IMR-90 (cell line): Measurements from ENCODE around the gene FAM193A. TPM values are rescaled to one million over a fixed set of nuclear protein-coding genes. Genes with fewer than 3 reads are reported as not detected.

Experiments used
- ATAC-seq: fragments of 200-7000 bp; cut with Tn5 transposase; 2 replicates; pipeline ENCODE4 v1.9.1; 2020; ENCODE audit warnings: low read depth, mild to moderate bottlenecking, moderate library complexity
- BruUV-seq: library from RNA; stranded (reverse); fragments of 400-500 nt; replicated peaks from 2 replicates; lab custom pipeline; 2021; lab: Mats Ljungman, UMichigan
- CTCF ChIA-PET: fragments of 300-600 bp; formaldehyde crosslinking; extraction: SDS; loops from one replicate; lab custom pipeline; 2021; ENCODE audit warnings: antibody characterized with exemption; lab: Yijun Ruan, JAX
- POLR2A ChIA-PET: fragments of 300-600 bp; sonication (Branson Sonifier 250); formaldehyde crosslinking; loops from one replicate; lab custom pipeline; 2022; ENCODE audit warnings: antibody characterized with exemption; ENCODE audit not compliant: unreplicated experiment; lab: Charles Lee
- DNase-seq: peaks from one replicate; pipeline ENCODE4 v3.0.0; 2013
- H2AFZ ChIP-seq: replicated peaks from 2 replicates; pipeline ENCODE3; 2013; ENCODE audit warnings: low read length, mild to moderate bottlenecking; ENCODE audit not compliant: poor library complexity
- H2AK5ac ChIP-seq: 2 replicates; pipeline ENCODE4 v1.6.1; 2013; ENCODE audit warnings: low read depth, low read length, inconsistent platforms
- H2AK9ac ChIP-seq: replicated peaks from 2 replicates; pipeline ENCODE3; 2013; ENCODE audit warnings: mild to moderate bottlenecking, low read depth, low read length, moderate library complexity; ENCODE audit not compliant: poor library complexity
- H2BK120ac ChIP-seq: 2 replicates; pipeline ENCODE4 v1.6.1; 2013; ENCODE audit warnings: low read depth, low read length, inconsistent platforms
- H2BK15ac ChIP-seq: 3 replicates; pipeline ENCODE4 v1.6.1; 2013; ENCODE audit warnings: low read depth, low read length, inconsistent platforms
- H2BK20ac ChIP-seq: 2 replicates; pipeline ENCODE4 v1.6.1; 2013; ENCODE audit warnings: low read depth, mild to moderate bottlenecking, inconsistent platforms, low read length, moderate library complexity
- H2BK5ac ChIP-seq: 2 replicates; pipeline ENCODE4 v1.6.1; 2013; ENCODE audit warnings: mild to moderate bottlenecking, low read depth, low read length, inconsistent platforms; ENCODE audit not compliant: poor library complexity, severe bottlenecking
- H3K14ac ChIP-seq: replicated peaks from 2 replicates; pipeline ENCODE4 v1.6.1; 2013; ENCODE audit warnings: low read depth, low read length, inconsistent platforms
- H3K18ac ChIP-seq: 2 replicates; pipeline ENCODE4 v1.6.1; 2013; ENCODE audit warnings: low read depth, low read length, control low read depth
- H3K23ac ChIP-seq: 2 replicates; pipeline ENCODE4 v1.6.1; 2013; ENCODE audit warnings: low read depth, low read length, inconsistent platforms
- H3K27ac ChIP-seq: 2 replicates; pipeline ENCODE4 v1.5.1; 2013; ENCODE audit warnings: mild to moderate bottlenecking, control low read depth, low read length; ENCODE audit not compliant: insufficient read depth
- H3K27me3 ChIP-seq: 2 replicates; pipeline ENCODE4 v1.6.1; 2013; ENCODE audit warnings: low read length; ENCODE audit not compliant: control insufficient read depth, insufficient read depth
- H3K36me3 ChIP-seq: 2 replicates; pipeline ENCODE4 v1.6.1; 2013; ENCODE audit warnings: low read length, mixed read lengths; ENCODE audit not compliant: control insufficient read depth, insufficient read depth
- H3K4ac ChIP-seq: 2 replicates; pipeline ENCODE4 v1.6.1; 2013; ENCODE audit warnings: low read depth, low read length, inconsistent platforms
- H3K4me1 ChIP-seq: 2 replicates; pipeline ENCODE4 v1.6.1; 2013; ENCODE audit warnings: low read length, mixed read lengths; ENCODE audit not compliant: control insufficient read depth, insufficient read depth
- H3K4me2 ChIP-seq: 2 replicates; pipeline ENCODE4 v1.6.1; 2013; ENCODE audit warnings: low read depth, mild to moderate bottlenecking, control low read depth, low read length, moderate library complexity
- H3K4me3 ChIP-seq: 2 replicates; pipeline ENCODE4 v1.5.1; 2013; ENCODE audit warnings: low read depth, mild to moderate bottlenecking, control low read depth, low read length, moderate library complexity; ENCODE audit not compliant: insufficient read depth
- H3K56ac ChIP-seq: 2 replicates; pipeline ENCODE4 v1.6.1; 2013; ENCODE audit warnings: low read length, inconsistent platforms; ENCODE audit not compliant: insufficient read depth; ENCODE audit errors: extremely low read depth
- H3K79me1 ChIP-seq, 2 experiments: 2 replicates each; pipeline ENCODE4 v1.6.1; 2013; ENCODE audit warnings: low read length in 2 of 2, inconsistent platforms in 1 of 2, low read depth in 1 of 2
- H3K9ac ChIP-seq: 2 replicates; pipeline ENCODE4 v1.6.1; 2013; ENCODE audit warnings: low read depth, low read length, control low read depth
- H3K9me1 ChIP-seq: 2 replicates; pipeline ENCODE4 v1.6.1; 2013; ENCODE audit warnings: low read length, inconsistent platforms; ENCODE audit not compliant: insufficient read depth
- H3K9me3 ChIP-seq: 2 replicates; pipeline ENCODE4 v1.6.1; 2013; ENCODE audit warnings: low read length; ENCODE audit not compliant: control insufficient read depth, insufficient read depth
- H4K20me1 ChIP-seq: 2 replicates; pipeline ENCODE4 v1.6.1; 2013; ENCODE audit warnings: low read length, inconsistent platforms; ENCODE audit not compliant: insufficient read depth
- H4K5ac ChIP-seq: 2 replicates; pipeline ENCODE4 v1.6.1; 2013; ENCODE audit warnings: mild to moderate bottlenecking, low read depth, low read length, control low read depth
- H4K8ac ChIP-seq, 2 experiments: 2 replicates each; pipeline ENCODE4 v1.6.1; 2013; ENCODE audit warnings: low read depth in 2 of 2, low read length in 2 of 2, control low read depth in 1 of 2, inconsistent platforms in 1 of 2
- H4K91ac ChIP-seq: 2 replicates; pipeline ENCODE4 v1.6.1; 2013; ENCODE audit warnings: low read depth, low read length, inconsistent platforms; ENCODE audit not compliant: insufficient read depth
- BHLHE40 ChIP-seq: fragments of 150-350 bp; IDR thresholded peaks from 2 replicates; pipeline ENCODE4 v1.6.1; 2016; ENCODE audit warnings: mild to moderate bottlenecking, low read depth, low read length
- CEBPB ChIP-seq: IDR thresholded peaks from 2 replicates; pipeline ENCODE4 v1.6.1; 2012; ENCODE audit warnings: low read depth, low read length, improper control_type of control experiment
- CHD1 ChIP-seq: IDR thresholded peaks from 2 replicates; pipeline ENCODE4 v1.6.1; 2012; ENCODE audit warnings: low read depth, low read length, improper control_type of control experiment
- CTCF ChIP-seq: conservative IDR thresholded peaks from 2 replicates; pipeline ENCODE4 v1.5.1; 2012; ENCODE audit warnings: mild to moderate bottlenecking, low read depth, low read length, improper control_type of control experiment
- ELK1 ChIP-seq: fragments of 150-350 bp; IDR thresholded peaks from 2 replicates; pipeline ENCODE4 v1.6.1; 2016; ENCODE audit warnings: low read depth, mild to moderate bottlenecking, low read length, moderate library complexity, borderline replicate concordance
- FOS ChIP-seq: fragments of 150-350 bp; IDR thresholded peaks from 2 replicates; pipeline ENCODE4 v1.6.1; 2016; ENCODE audit warnings: low read depth, low read length
- MAFK ChIP-seq: IDR thresholded peaks from 2 replicates; pipeline ENCODE4 v1.6.1; 2012; ENCODE audit warnings: low read depth, low read length, improper control_type of control experiment
- MAZ ChIP-seq: IDR thresholded peaks from 2 replicates; pipeline ENCODE4 v1.6.1; 2012; ENCODE audit warnings: low read depth, mild to moderate bottlenecking, low read length, improper control_type of control experiment, moderate library complexity, borderline replicate concordance
- MXI1 ChIP-seq: IDR thresholded peaks from 2 replicates; pipeline ENCODE4 v1.6.1; 2012; ENCODE audit warnings: low read depth, mild to moderate bottlenecking, low read length, moderate library complexity, borderline replicate concordance
- NFE2L2 ChIP-seq: fragments of 150-350 bp; IDR thresholded peaks from 2 replicates; pipeline ENCODE4 v1.6.1; 2016; ENCODE audit warnings: low read depth, mild to moderate bottlenecking, low read length
- POLR2A ChIP-seq: IDR thresholded peaks from 2 replicates; pipeline ENCODE4 v1.6.1; 2012; ENCODE audit warnings: mild to moderate bottlenecking, low read depth, low read length
- RAD21 ChIP-seq: IDR thresholded peaks from 2 replicates; pipeline ENCODE4 v1.6.1; 2012; ENCODE audit warnings: low read length, improper control_type of control experiment
- RCOR1 ChIP-seq: IDR thresholded peaks from 2 replicates; pipeline ENCODE4 v1.6.1; 2012; ENCODE audit warnings: mild to moderate bottlenecking, low read length, improper control_type of control experiment; ENCODE audit not compliant: insufficient replicate concordance
- RFX5 ChIP-seq: IDR thresholded peaks from 2 replicates; pipeline ENCODE4 v1.8.0; 2012; ENCODE audit warnings: low read depth, mild to moderate bottlenecking, low read length, moderate library complexity
- SMC3 ChIP-seq: fragments of 150-350 bp; IDR thresholded peaks from 2 replicates; pipeline ENCODE4 v1.6.1; 2016; ENCODE audit warnings: low read depth, mild to moderate bottlenecking, antibody characterized with exemption, low read length, moderate library complexity
- USF2 ChIP-seq: fragments of 150-350 bp; IDR thresholded peaks from 2 replicates; pipeline ENCODE4 v1.6.1; 2017; ENCODE audit warnings: mild to moderate bottlenecking, antibody characterized with exemption, low read length, low read depth
- WGBS, 2 experiments: methylation state at CpG; one replicate each; pipeline versions ENCODE4 v1.1.5 to v1.1.7; 2013; ENCODE audit warnings: missing lambda C conversion rate in 2 of 2; ENCODE audit not compliant: insufficient read length in 1 of 2; ENCODE audit errors: extremely low coverage in 2 of 2; 5-methylcytosine and 5-hydroxymethylcytosine counted together
- dilution Hi-C: fragments of 300-500 bp; cut with HindIII; formaldehyde crosslinking; loops from one replicate; pipeline ENCODE4 v1.14.3; 2018; ENCODE audit warnings: low sequenced_read_pairs; ENCODE audit not compliant: unreplicated experiment
- in situ Hi-C: fragments of 300-500 bp; cut with MboI; formaldehyde crosslinking; loops from 3 replicates; pipeline ENCODE4 v1.14.3; 2019; ENCODE audit warnings: low sequenced_read_pairs, inconsistent platforms, mixed read lengths
- intact Hi-C: fragments of 100-400 bp; cut with micrococcal nuclease; formaldehyde crosslinking; loops from 2 replicates; pipeline ENCODE4 v1.10.0; 2022
- polyA plus RNA-seq, 3 experiments: library from polyadenylated mRNA; depleted of rRNA; stranded (reverse); fragments of >200 nt; gene quantifications; 2 replicates each; pipeline ENCODE4 v1.2.3, GENCODE V29; 2012; ENCODE audit warnings: low replicate concordance in 1 of 3
- total RNA-seq: library from RNA; depleted of rRNA; stranded (reverse); fragments of >200 nt; gene quantifications from 2 replicates; pipeline ENCODE4 v1.2.3, GENCODE V29; 2012

The FAM193A gene
- total and polyA plus RNA-seq, 2 of the 4 experiments (the other 2 are of a cell fraction): 6.8 to 11.0 TPM

GRCh38 chr4:2574863-2575262 lies 38.4 kb downstream of the FAM193A start:
- no peak for ATAC-seq
- dilution Hi-C loops: no loop called here
- no TSS peak for BruUV-seq

More at GRCh38 chr4:2574863-2575262, 38.4 kb downstream of the FAM193A start:
- H3K36me3 ChIP-seq: no peaks in the 10 kb centered on the region
- H3K27me3 ChIP-seq: no peaks in the 10 kb centered on the region
- no peak overlapping the region for H2BK20ac ChIP-seq
- DNase-seq: no peak
- H2BK15ac ChIP-seq: no peak overlapping the region
- in situ Hi-C loops (no loop called here), intact Hi-C loops (no loop called here)
- H3K4ac ChIP-seq: no peak overlapping the region
- no peak overlapping the region for H3K18ac ChIP-seq
- no peak overlapping the region for H3K9ac ChIP-seq
- peaks cover 97% of the 10 kb centered on the region for H4K20me1 ChIP-seq
- peak overlapping the region; percentile 51 for H2AFZ ChIP-seq
- no peak overlapping the region for H3K4me3 ChIP-seq
- POLR2A ChIA-PET: no interaction called here
- H4K8ac ChIP-seq: no peak overlapping the region
- H3K4me2 ChIP-seq: no peak overlapping the region
- H2AK5ac ChIP-seq: no peak overlapping the region
- peaks cover 42% of the 10 kb centered on the region for H3K9me1 ChIP-seq
- TF ChIP-seq RAD21: no peak
- no peak for TF ChIP-seq MXI1
- no peak for TF ChIP-seq CTCF
- no peak for TF ChIP-seq BHLHE40
- no peak for TF ChIP-seq RCOR1
- TF ChIP-seq RFX5: no peak
- no peak for TF ChIP-seq NFE2L2
- TF ChIP-seq MAFK: no peak
- TF ChIP-seq POLR2A: no peak
- no peak for TF ChIP-seq CEBPB
- no peak for TF ChIP-seq FOS
- no peak for TF ChIP-seq MAZ
- no peak for TF ChIP-seq SMC3
- no peak for TF ChIP-seq CHD1
- TF ChIP-seq USF2: no peak
- TF ChIP-seq ELK1: no peak
- no peak overlapping the region for H4K91ac ChIP-seq
- no peak overlapping the region for H2AK9ac ChIP-seq
- H4K5ac ChIP-seq: no peak overlapping the region
- no peak overlapping the region for H2BK120ac ChIP-seq
- peaks cover 3% of the 10 kb centered on the region; the same call in 1 of the 2 replicates for H3K4me1 ChIP-seq
- H3K79me1 ChIP-seq: peaks cover 36 to 84% of the 10 kb centered on the region in 2 experiments
- H3K23ac ChIP-seq: no peak overlapping the region
- H3K9me3 ChIP-seq: no peaks in the 10 kb centered on the region
- no peak overlapping the region for H3K56ac ChIP-seq
- CTCF ChIA-PET: interaction anchor here (0.5 kb wide), 1 partner anchor 9 kb away, joined by 5 read pairs; no protein-coding TSS in a partner anchor
- no peak overlapping the region for H3K14ac ChIP-seq
- H3K27ac ChIP-seq: no peak overlapping the region
- 93% methylated on average over 3 of the region's 9 CpGs; no CpG with 5 or more reads in 1 of the 2 experiments for WGBS, 2 experiments
- H2BK5ac ChIP-seq: no peak overlapping the region
